IMR-90 (cell line): ENCODE results near the gene RSPH10B. TPM values are rescaled to one million over a fixed set of nuclear protein-coding genes. Genes with fewer than 3 reads are reported as not detected.
"Not testable (repeated sequence)": the region's sequence is repeated elsewhere in the genome, so short reads cannot be mapped to it uniquely, and the experiment has no call there.

Experiments used
- ATAC-seq: fragments of 200-7000 bp; cut with Tn5 transposase; 2 replicates; pipeline ENCODE4 v1.9.1; 2020; ENCODE audit warnings: low read depth, mild to moderate bottlenecking, moderate library complexity
- BruUV-seq: library from RNA; stranded (reverse); fragments of 400-500 nt; replicated peaks from 2 replicates; lab custom pipeline; 2021; lab: Mats Ljungman, UMichigan
- CTCF ChIA-PET: fragments of 300-600 bp; formaldehyde crosslinking; extraction: SDS; loops from one replicate; lab custom pipeline; 2021; ENCODE audit warnings: antibody characterized with exemption; lab: Yijun Ruan, JAX
- POLR2A ChIA-PET: fragments of 300-600 bp; sonication (Branson Sonifier 250); formaldehyde crosslinking; loops from one replicate; lab custom pipeline; 2022; ENCODE audit warnings: antibody characterized with exemption; ENCODE audit not compliant: unreplicated experiment; lab: Charles Lee
- DNase-seq: peaks from one replicate; pipeline ENCODE4 v3.0.0; 2013
- H2AFZ ChIP-seq: replicated peaks from 2 replicates; pipeline ENCODE3; 2013; ENCODE audit warnings: low read length, mild to moderate bottlenecking; ENCODE audit not compliant: poor library complexity
- H2AK5ac ChIP-seq: 2 replicates; pipeline ENCODE4 v1.6.1; 2013; ENCODE audit warnings: low read depth, low read length, inconsistent platforms
- H2AK9ac ChIP-seq: replicated peaks from 2 replicates; pipeline ENCODE3; 2013; ENCODE audit warnings: mild to moderate bottlenecking, low read depth, low read length, moderate library complexity; ENCODE audit not compliant: poor library complexity
- H2BK120ac ChIP-seq: 2 replicates; pipeline ENCODE4 v1.6.1; 2013; ENCODE audit warnings: low read depth, low read length, inconsistent platforms
- H2BK15ac ChIP-seq: 3 replicates; pipeline ENCODE4 v1.6.1; 2013; ENCODE audit warnings: low read depth, low read length, inconsistent platforms
- H2BK20ac ChIP-seq: 2 replicates; pipeline ENCODE4 v1.6.1; 2013; ENCODE audit warnings: low read depth, mild to moderate bottlenecking, inconsistent platforms, low read length, moderate library complexity
- H2BK5ac ChIP-seq: 2 replicates; pipeline ENCODE4 v1.6.1; 2013; ENCODE audit warnings: mild to moderate bottlenecking, low read depth, low read length, inconsistent platforms; ENCODE audit not compliant: poor library complexity, severe bottlenecking
- H3K14ac ChIP-seq: replicated peaks from 2 replicates; pipeline ENCODE4 v1.6.1; 2013; ENCODE audit warnings: low read depth, low read length, inconsistent platforms
- H3K18ac ChIP-seq: 2 replicates; pipeline ENCODE4 v1.6.1; 2013; ENCODE audit warnings: low read depth, low read length, control low read depth
- H3K23ac ChIP-seq: 2 replicates; pipeline ENCODE4 v1.6.1; 2013; ENCODE audit warnings: low read depth, low read length, inconsistent platforms
- H3K27ac ChIP-seq: 2 replicates; pipeline ENCODE4 v1.5.1; 2013; ENCODE audit warnings: mild to moderate bottlenecking, control low read depth, low read length; ENCODE audit not compliant: insufficient read depth
- H3K27me3 ChIP-seq: 2 replicates; pipeline ENCODE4 v1.6.1; 2013; ENCODE audit warnings: low read length; ENCODE audit not compliant: control insufficient read depth, insufficient read depth
- H3K36me3 ChIP-seq: 2 replicates; pipeline ENCODE4 v1.6.1; 2013; ENCODE audit warnings: low read length, mixed read lengths; ENCODE audit not compliant: control insufficient read depth, insufficient read depth
- H3K4ac ChIP-seq: 2 replicates; pipeline ENCODE4 v1.6.1; 2013; ENCODE audit warnings: low read depth, low read length, inconsistent platforms
- H3K4me1 ChIP-seq: 2 replicates; pipeline ENCODE4 v1.6.1; 2013; ENCODE audit warnings: low read length, mixed read lengths; ENCODE audit not compliant: control insufficient read depth, insufficient read depth
- H3K4me2 ChIP-seq: 2 replicates; pipeline ENCODE4 v1.6.1; 2013; ENCODE audit warnings: low read depth, mild to moderate bottlenecking, control low read depth, low read length, moderate library complexity
- H3K4me3 ChIP-seq: 2 replicates; pipeline ENCODE4 v1.5.1; 2013; ENCODE audit warnings: low read depth, mild to moderate bottlenecking, control low read depth, low read length, moderate library complexity; ENCODE audit not compliant: insufficient read depth
- H3K56ac ChIP-seq: 2 replicates; pipeline ENCODE4 v1.6.1; 2013; ENCODE audit warnings: low read length, inconsistent platforms; ENCODE audit not compliant: insufficient read depth; ENCODE audit errors: extremely low read depth
- H3K79me1 ChIP-seq, 2 experiments: 2 replicates each; pipeline ENCODE4 v1.6.1; 2013; ENCODE audit warnings: low read length in 2 of 2, inconsistent platforms in 1 of 2, low read depth in 1 of 2
- H3K9ac ChIP-seq: 2 replicates; pipeline ENCODE4 v1.6.1; 2013; ENCODE audit warnings: low read depth, low read length, control low read depth
- H3K9me1 ChIP-seq: 2 replicates; pipeline ENCODE4 v1.6.1; 2013; ENCODE audit warnings: low read length, inconsistent platforms; ENCODE audit not compliant: insufficient read depth
- H3K9me3 ChIP-seq: 2 replicates; pipeline ENCODE4 v1.6.1; 2013; ENCODE audit warnings: low read length; ENCODE audit not compliant: control insufficient read depth, insufficient read depth
- H4K20me1 ChIP-seq: 2 replicates; pipeline ENCODE4 v1.6.1; 2013; ENCODE audit warnings: low read length, inconsistent platforms; ENCODE audit not compliant: insufficient read depth
- H4K5ac ChIP-seq: 2 replicates; pipeline ENCODE4 v1.6.1; 2013; ENCODE audit warnings: mild to moderate bottlenecking, low read depth, low read length, control low read depth
- H4K8ac ChIP-seq, 2 experiments: 2 replicates each; pipeline ENCODE4 v1.6.1; 2013; ENCODE audit warnings: low read depth in 2 of 2, low read length in 2 of 2, control low read depth in 1 of 2, inconsistent platforms in 1 of 2
- H4K91ac ChIP-seq: 2 replicates; pipeline ENCODE4 v1.6.1; 2013; ENCODE audit warnings: low read depth, low read length, inconsistent platforms; ENCODE audit not compliant: insufficient read depth
- WGBS, 2 experiments: methylation state at CpG; one replicate each; pipeline versions ENCODE4 v1.1.5 to v1.1.7; 2013; ENCODE audit warnings: missing lambda C conversion rate in 2 of 2; ENCODE audit not compliant: insufficient read length in 1 of 2; ENCODE audit errors: extremely low coverage in 2 of 2; 5-methylcytosine and 5-hydroxymethylcytosine counted together
- dilution Hi-C: fragments of 300-500 bp; cut with HindIII; formaldehyde crosslinking; loops from one replicate; pipeline ENCODE4 v1.14.3; 2018; ENCODE audit warnings: low sequenced_read_pairs; ENCODE audit not compliant: unreplicated experiment
- in situ Hi-C: fragments of 300-500 bp; cut with MboI; formaldehyde crosslinking; loops from 3 replicates; pipeline ENCODE4 v1.14.3; 2019; ENCODE audit warnings: low sequenced_read_pairs, inconsistent platforms, mixed read lengths
- intact Hi-C: fragments of 100-400 bp; cut with micrococcal nuclease; formaldehyde crosslinking; loops from 2 replicates; pipeline ENCODE4 v1.10.0; 2022
- polyA plus RNA-seq, 3 experiments: library from polyadenylated mRNA; depleted of rRNA; stranded (reverse); fragments of >200 nt; gene quantifications; 2 replicates each; pipeline ENCODE4 v1.2.3, GENCODE V29; 2012; ENCODE audit warnings: low replicate concordance in 1 of 3
- total RNA-seq: library from RNA; depleted of rRNA; stranded (reverse); fragments of >200 nt; gene quantifications from 2 replicates; pipeline ENCODE4 v1.2.3, GENCODE V29; 2012

The RSPH10B gene
- total and polyA plus RNA-seq, 2 of the 4 experiments (the other 2 are of a cell fraction), result under 0.01 TPM; not detected in 1

DNA sequence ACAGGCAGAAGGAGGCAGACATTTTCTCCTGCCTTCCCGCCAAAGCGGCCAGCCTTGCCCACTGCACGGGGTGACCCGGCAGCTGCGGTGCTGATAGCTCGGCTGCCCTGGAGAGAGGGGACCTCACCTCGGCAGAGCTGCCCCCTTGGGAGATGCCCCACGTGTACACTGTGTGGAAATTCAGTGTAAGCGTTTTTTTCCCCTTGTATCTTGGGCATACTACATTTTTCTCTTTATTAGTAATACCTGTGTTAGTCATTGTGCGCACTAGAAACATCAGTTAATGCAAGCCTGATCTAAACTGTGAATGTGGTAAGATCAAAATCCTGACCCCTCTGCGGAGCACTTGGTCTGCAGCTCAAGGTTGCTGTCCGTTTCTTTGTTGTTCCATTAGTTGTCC lies 45.9 kb downstream of the RSPH10B start:
- H3K36me3 ChIP-seq, H4K5ac ChIP-seq, H3K27me3 ChIP-seq, H3K9me1 ChIP-seq, ATAC-seq, intact Hi-C loops, dilution Hi-C loops, H3K27ac ChIP-seq, H3K9ac ChIP-seq, H3K4ac ChIP-seq, H3K56ac ChIP-seq, DNase-seq, in situ Hi-C loops, H3K4me1 ChIP-seq, H3K23ac ChIP-seq, H4K91ac ChIP-seq, H3K14ac ChIP-seq, H2AFZ ChIP-seq, H2BK5ac ChIP-seq, H3K79me1 ChIP-seq, CTCF ChIA-PET, H4K20me1 ChIP-seq, H2AK9ac ChIP-seq, H2BK20ac ChIP-seq, H2BK120ac ChIP-seq, H3K18ac ChIP-seq, H3K9me3 ChIP-seq, H2AK5ac ChIP-seq, H2BK15ac ChIP-seq, H3K4me2 ChIP-seq, H4K8ac ChIP-seq, BruUV-seq, POLR2A ChIA-PET, H3K4me3 ChIP-seq: not testable (repeated sequence)
- WGBS, 2 experiments, result no CpG with 5 or more reads among the region's 12 CpGs

DNA sequence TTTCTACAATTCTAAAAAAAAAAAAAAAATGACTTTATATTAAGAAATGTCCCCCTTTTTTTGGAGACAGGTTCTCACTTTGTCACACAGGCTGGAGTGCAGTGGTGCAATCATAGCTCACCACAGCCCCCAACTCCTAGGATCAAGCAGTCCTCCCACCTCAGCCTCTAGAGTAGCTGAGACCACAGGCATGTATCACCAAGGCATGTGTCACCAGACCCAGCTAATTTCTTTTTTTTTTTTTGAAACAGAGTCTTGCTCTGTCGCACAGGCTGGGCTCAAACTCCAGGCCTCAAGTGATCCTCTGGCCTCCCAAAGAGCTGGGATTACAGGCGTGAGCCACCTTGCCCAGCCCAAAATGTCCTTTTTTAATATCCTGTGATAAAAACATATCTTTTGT lies 46.3 kb downstream of the RSPH10B start:
- intact Hi-C loops, ATAC-seq, H3K9ac ChIP-seq, H4K91ac ChIP-seq, H3K4ac ChIP-seq, H3K9me3 ChIP-seq, H3K14ac ChIP-seq, H3K27ac ChIP-seq, H3K9me1 ChIP-seq, H3K27me3 ChIP-seq, H2BK5ac ChIP-seq, H2AFZ ChIP-seq, dilution Hi-C loops, CTCF ChIA-PET, H4K20me1 ChIP-seq, H3K36me3 ChIP-seq, POLR2A ChIA-PET, H2AK5ac ChIP-seq, H3K56ac ChIP-seq, H3K79me1 ChIP-seq, H2BK20ac ChIP-seq, H4K8ac ChIP-seq, BruUV-seq, in situ Hi-C loops, H2BK15ac ChIP-seq, H2AK9ac ChIP-seq, H2BK120ac ChIP-seq, DNase-seq, H3K4me1 ChIP-seq, H3K23ac ChIP-seq, H4K5ac ChIP-seq, H3K18ac ChIP-seq, H3K4me3 ChIP-seq, H3K4me2 ChIP-seq: not testable (repeated sequence)
- WGBS, 2 experiments, result no CpG with 5 or more reads among the region's 2 CpGs
